T-cell (primary cell): ENCODE measurements around the gene EFCAB12. TPM values are rescaled to one million over a fixed set of nuclear protein-coding genes. Genes with fewer than 3 reads are reported as not detected.

Source experiments
- ATAC-seq, 4 experiments: fragments of 200-7000 bp in 3 of 4; fragments of 150-1000 bp in 1 of 4; cut with Tn5 transposase; replicated peaks in 1 of 4; 1 replicate in 3 of 4; 2 replicates in 1 of 4; pipeline ENCODE4 v1.10.0; 2021; ENCODE audit warnings: moderate library complexity in 3 of 4, mild to moderate bottlenecking in 2 of 4, moderate number of reproducible peaks in 1 of 4
- CTCF ChIA-PET, 2 donors: fragments of 300-600 bp; sonication (Branson Sonifier 250); formaldehyde crosslinking; loops; one replicate each; lab custom pipeline; 2022; ENCODE audit warnings: antibody characterized with exemption in 2 of 2; lab: Charles Lee
- POLR2A ChIA-PET, 2 donors: fragments of 300-600 bp; sonication (Branson Sonifier 250); formaldehyde crosslinking; loops; one replicate each; lab custom pipeline; 2022; ENCODE audit warnings: antibody characterized with exemption in 2 of 2; lab: Charles Lee
- DNase-seq, 35 experiments: peaks; one replicate each; pipeline versions ENCODE4 v3.0.0 to v3.0.0-alpha.2; 2013 to 2023
- H3K27ac ChIP-seq: one replicate; pipeline ENCODE4 v1.5.1; 2013; ENCODE audit warnings: low read length
- H3K27me3 ChIP-seq, 2 experiments: replicated peaks in 1 of 2; 1 replicate in 1 of 2; 2 replicates in 1 of 2; pipeline versions ENCODE4 v1.6.1 to v1.7.0; 2013; ENCODE audit warnings: low read length in 1 of 2, mixed read lengths in 1 of 2; ENCODE audit not compliant: control insufficient read depth in 2 of 2, insufficient read depth in 2 of 2; ENCODE audit errors: extremely low read depth in 1 of 2
- H3K36me3 ChIP-seq, 2 donors: 1 replicate in 1 of 2; 2 replicates in 1 of 2; pipeline versions ENCODE4 v1.6.1 to v1.7.0; 2013; ENCODE audit warnings: low read length in 1 of 2; ENCODE audit not compliant: control insufficient read depth in 2 of 2, insufficient read depth in 1 of 2; ENCODE audit errors: extremely low read depth in 1 of 2
- H3K4me1 ChIP-seq, 2 experiments: 1 replicate in 1 of 2; 2 replicates in 1 of 2; pipeline versions ENCODE4 v1.6.1 to v1.7.0; 2013; ENCODE audit warnings: low read length in 2 of 2, mixed read lengths in 1 of 2; ENCODE audit not compliant: insufficient read depth in 2 of 2, control insufficient read depth in 1 of 2; ENCODE audit errors: extremely low read depth in 1 of 2
- H3K4me3 ChIP-seq, 2 donors: 1 replicate in 1 of 2; 2 replicates in 1 of 2; pipeline versions ENCODE4 v1.5.1 to v1.7.0; 2013; ENCODE audit warnings: mild to moderate bottlenecking in 2 of 2, low read length in 1 of 2, moderate library complexity in 1 of 2; ENCODE audit not compliant: control insufficient read depth in 1 of 2; ENCODE audit errors: extremely low read depth in 1 of 2
- H3K9me3 ChIP-seq: 2 replicates; pipeline ENCODE4 v1.7.0; 2013
- H3K27ac Mint-ChIP-seq, 2 donors: one replicate each; pipeline ENCODE4 v1.8.0; 2020 to 2021; ENCODE audit warnings: mild to moderate bottlenecking in 2 of 2, mixed read lengths in 2 of 2
- H3K27me3 Mint-ChIP-seq, 2 donors: one replicate each; pipeline ENCODE4 v1.8.0; 2021 to 2022; ENCODE audit warnings: mixed read lengths in 2 of 2
- H3K36me3 Mint-ChIP-seq: one replicate; pipeline ENCODE4 v1.8.0; 2021; ENCODE audit warnings: mixed read lengths
- H3K4me1 Mint-ChIP-seq, 3 donors: one replicate each; pipeline ENCODE4 v1.8.0; 2020 to 2022; ENCODE audit warnings: mixed read lengths in 3 of 3, mild to moderate bottlenecking in 1 of 3
- H3K4me3 Mint-ChIP-seq, 3 donors: one replicate each; pipeline ENCODE4 v1.8.0; 2020 to 2022; ENCODE audit warnings: mild to moderate bottlenecking in 3 of 3, mixed read lengths in 3 of 3, moderate library complexity in 3 of 3
- H3K9me3 Mint-ChIP-seq, 3 donors: one replicate each; pipeline ENCODE4 v1.8.0; 2020 to 2022; ENCODE audit warnings: mixed read lengths in 3 of 3
- WGBS: methylation state at CpG from one replicate; pipeline ENCODE4 v1.1.5; 2013; ENCODE audit warnings: missing lambda C conversion rate; ENCODE audit not compliant: insufficient coverage; 5-methylcytosine and 5-hydroxymethylcytosine counted together
- total RNA-seq, 35 experiments: library from RNA in 6 of 35; stranded (reverse) in 6 of 35; fragments of 120-200 nt in 1 of 35; gene quantifications; one replicate each; pipeline versions ENCODE4 v1.2.1 to v1.2.4 and lab custom pipeline; 2013 to 2026

The EFCAB12 gene
- total RNA-seq, 5 donors from 2014 or later (not counting 1 experiment from before 2014, with no cell fraction given), result 1.2 to 2.7 (median 2.2) TPM

DNA sequence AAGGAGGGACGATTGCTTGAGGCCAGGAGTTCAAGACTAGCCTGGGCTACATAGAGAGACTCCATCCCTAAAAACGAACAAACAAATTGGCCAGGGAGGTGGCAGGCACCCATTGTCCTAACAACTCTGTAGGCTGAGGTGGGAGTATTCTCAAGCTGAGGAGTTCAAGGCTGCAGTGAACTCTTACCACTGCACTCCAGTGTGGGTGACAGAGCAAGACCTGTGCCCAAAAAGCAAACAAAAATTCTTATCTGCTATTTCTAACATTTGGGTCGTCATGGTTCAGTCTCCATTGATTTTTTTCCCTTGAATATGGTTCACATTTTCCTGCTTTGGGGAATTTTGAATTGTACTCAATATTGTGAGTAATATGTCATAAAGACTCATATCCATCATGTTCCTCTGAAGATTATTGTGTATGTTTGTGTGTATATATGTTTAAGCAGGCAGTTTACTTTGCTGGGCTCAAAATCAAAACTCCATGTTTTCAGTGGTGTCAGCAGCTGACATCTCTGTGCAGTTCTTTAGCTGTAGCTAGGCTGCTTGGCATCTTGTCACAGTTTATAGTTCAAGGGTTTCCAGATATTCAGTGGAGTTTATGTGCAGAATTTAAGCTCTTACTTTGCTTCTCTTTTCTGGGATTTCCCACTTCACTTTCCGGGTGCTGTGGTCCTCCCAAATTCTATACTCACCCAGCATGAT lies 44.8 kb upstream of the EFCAB12 start:
- Histone ChIP-seq H3K4me1 (peaks cover 0 to 4% of the 10 kb centered on the region in 2 experiments), H3K27me3 (no peaks in the 10 kb centered on the region), H3K27ac (no peak overlapping the region), H3K9me3 (no peaks in the 10 kb centered on the region), H3K4me3 (no peak overlapping the region), H3K36me3 (peaks cover 0 to 16% of the 10 kb centered on the region in 2 donors)
- Mint-ChIP-seq H3K9me3 (no peaks in the 10 kb centered on the region), H3K36me3 (peaks cover 41% of the 10 kb centered on the region), H3K4me1 (peaks cover 5 to 12% (median 8%) of the 10 kb centered on the region in 3 donors), H3K27me3 (no peaks in the 10 kb centered on the region), H3K27ac (no peak overlapping the region), H3K4me3 (no peak overlapping the region)
- DNase-seq (no peak), ATAC-seq (no peak)
- ChIA-PET CTCF (no interaction called here), POLR2A (interaction anchor here in 1 of 2 donors (0.5 kb wide), 1 partner anchor 1678 kb away, joined by 3 read pairs; no protein-coding TSS in a partner anchor)
- no CpG with 5 or more reads among the region's 4 CpGs for WGBS

DNA sequence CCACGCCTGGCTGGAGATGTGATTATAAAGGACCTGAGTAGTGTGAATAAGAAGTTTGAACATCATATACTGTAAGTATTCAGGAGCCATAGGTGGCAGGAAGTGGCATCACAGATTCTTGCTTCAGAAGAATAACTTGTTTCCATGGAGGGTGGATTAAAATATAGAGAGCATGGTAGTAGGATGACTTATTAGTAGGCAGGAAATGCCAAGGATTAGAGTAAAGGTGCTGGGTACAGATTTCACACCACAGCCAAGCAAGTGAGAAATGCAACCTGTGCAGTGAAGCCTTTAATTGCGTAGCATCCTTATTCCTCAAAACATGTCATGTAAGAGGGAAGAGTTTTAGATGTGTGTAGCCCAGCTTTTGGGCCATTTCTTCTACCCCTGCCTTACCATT lies 42.4 kb upstream of the EFCAB12 start:
- peaks cover 5 to 12% (median 8%) of the 10 kb centered on the region in 3 donors for H3K4me1 Mint-ChIP-seq
- H3K27ac ChIP-seq, result no peak overlapping the region
- H3K27me3 Mint-ChIP-seq, result no peaks in the 10 kb centered on the region
- H3K4me1 ChIP-seq, result peaks cover 0 to 4% of the 10 kb centered on the region in 2 experiments
- ChIA-PET POLR2A (no interaction called here), CTCF (no interaction called here)
- no CpG with 5 or more reads among the region's 2 CpGs for WGBS
- no peak overlapping the region for H3K4me3 ChIP-seq
- H3K36me3 Mint-ChIP-seq, result peaks cover 26% of the 10 kb centered on the region
- H3K9me3 ChIP-seq, result no peaks in the 10 kb centered on the region
- H3K36me3 ChIP-seq, result peaks cover 0 to 5% of the 10 kb centered on the region in 2 donors
- H3K27ac Mint-ChIP-seq, result no peak overlapping the region
- no peaks in the 10 kb centered on the region for H3K9me3 Mint-ChIP-seq
- DNase-seq, result no peak
- no peaks in the 10 kb centered on the region for H3K27me3 ChIP-seq
- H3K4me3 Mint-ChIP-seq, result no peak overlapping the region
- no peak for ATAC-seq

DNA sequence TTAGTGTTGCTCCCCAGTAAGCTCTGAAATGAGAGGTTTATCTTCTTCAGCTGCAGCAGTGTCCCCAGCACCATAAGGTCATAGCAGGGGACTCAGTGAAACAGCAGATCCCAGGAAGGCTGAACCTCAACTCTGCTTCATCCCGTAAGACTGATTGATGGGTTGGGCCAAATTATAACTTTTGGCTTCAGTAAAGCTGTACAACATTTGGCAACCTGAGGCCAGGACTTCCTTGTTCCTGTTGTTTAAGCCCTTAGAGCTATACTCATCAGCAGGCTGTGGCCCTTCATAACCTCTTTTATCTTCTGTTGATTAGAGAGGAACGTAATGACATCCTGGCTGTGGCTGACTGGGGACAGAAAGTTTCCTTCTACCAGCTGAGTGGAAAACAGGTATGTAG lies 40.6 kb upstream of the EFCAB12 start:
- CTCF ChIA-PET, result interaction anchor here in 1 of 2 donors (0.9 kb wide), 1 partner anchor 159 kb away, joined by 3 read pairs; no protein-coding TSS in a partner anchor
- H3K36me3 Mint-ChIP-seq, result peaks cover 34% of the 10 kb centered on the region
- Histone ChIP-seq H3K36me3 (peaks cover 2 to 5% of the 10 kb centered on the region in 2 donors), H3K4me3 (no peak overlapping the region), H3K27ac (no peak overlapping the region), H3K9me3 (no peaks in the 10 kb centered on the region), H3K27me3 (no peaks in the 10 kb centered on the region), H3K4me1 (peaks cover 0 to 4% of the 10 kb centered on the region in 2 experiments)
- no peaks in the 10 kb centered on the region for H3K9me3 Mint-ChIP-seq
- peaks cover 5 to 12% (median 8%) of the 10 kb centered on the region in 3 donors for H3K4me1 Mint-ChIP-seq
- 100% methylated on average over 1 of the region's 2 CpGs for WGBS
- ATAC-seq, result peak; percentile 40 to 71 (median 56)
- POLR2A ChIA-PET, result no interaction called here
- DNase-seq, result peak in 7 of 35 experiments; percentile 2 to 35 (median 8)
- H3K27ac Mint-ChIP-seq, result peak overlapping the region; percentile 52 to 64
- H3K4me3 Mint-ChIP-seq, result no peak overlapping the region
- no peaks in the 10 kb centered on the region for H3K27me3 Mint-ChIP-seq

DNA sequence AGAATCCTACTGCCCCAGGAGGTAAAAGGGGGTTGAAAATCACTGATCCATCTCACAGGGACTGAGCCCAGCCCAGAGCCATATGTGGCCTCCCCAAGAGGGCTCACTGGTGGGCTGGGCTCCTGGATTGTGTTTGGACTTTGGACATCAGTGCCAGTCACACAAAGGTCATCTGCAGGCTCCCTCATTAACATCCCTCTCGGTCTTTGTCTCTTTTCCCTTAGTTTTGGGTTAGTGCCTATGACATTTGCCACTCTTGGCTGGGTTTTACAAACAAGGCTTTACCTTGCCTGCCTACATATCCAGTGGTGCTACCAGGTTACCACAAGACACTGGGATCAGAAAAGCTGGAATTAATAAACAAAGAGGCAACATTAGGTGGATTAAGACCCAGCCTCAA lies 39.5 kb upstream of the EFCAB12 start:
- WGBS, result 100% methylated on average over 1 of the region's 1 CpG
- Histone ChIP-seq H3K27ac (no peak overlapping the region), H3K36me3 (peaks cover 2 to 5% of the 10 kb centered on the region in 2 donors), H3K4me3 (no peak overlapping the region), H3K9me3 (no peaks in the 10 kb centered on the region), H3K4me1 (peaks cover 0 to 4% of the 10 kb centered on the region in 2 experiments), H3K27me3 (no peaks in the 10 kb centered on the region)
- H3K36me3 Mint-ChIP-seq, result peaks cover 41% of the 10 kb centered on the region
- H3K4me1 Mint-ChIP-seq, result peaks cover 5 to 12% (median 8%) of the 10 kb centered on the region in 3 donors
- H3K9me3 Mint-ChIP-seq, result no peaks in the 10 kb centered on the region
- ChIA-PET POLR2A (no interaction called here), CTCF (no interaction called here)
- no peaks in the 10 kb centered on the region for H3K27me3 Mint-ChIP-seq
- H3K4me3 Mint-ChIP-seq, result no peak overlapping the region
- ATAC-seq (no peak), DNase-seq (no peak)
- no peak overlapping the region for H3K27ac Mint-ChIP-seq

DNA sequence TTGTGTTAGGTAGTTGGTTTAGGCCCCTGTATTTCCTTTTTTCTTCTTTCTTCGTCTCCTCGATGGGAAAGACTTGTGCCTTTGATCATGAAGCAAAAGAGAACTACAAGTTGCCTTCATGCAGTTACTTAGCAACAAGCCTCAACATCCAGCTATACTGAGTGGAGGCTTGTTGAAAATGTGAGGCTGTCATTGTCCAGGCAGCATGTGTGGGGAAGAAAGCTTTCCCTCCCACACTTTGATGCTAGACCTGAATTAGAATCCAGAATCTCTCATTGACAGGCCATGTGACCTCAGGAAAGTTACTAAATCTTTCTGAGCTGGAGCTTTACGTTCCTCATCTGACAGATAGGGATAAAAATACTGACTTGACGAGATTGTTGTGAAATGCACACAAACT lies 35.3 kb upstream of the EFCAB12 start:
- Mint-ChIP-seq H3K27me3 (no peaks in the 10 kb centered on the region), H3K9me3 (no peaks in the 10 kb centered on the region), H3K4me1 (peaks cover 0 to 4% (median 2%) of the 10 kb centered on the region in 3 donors), H3K4me3 (no peak overlapping the region), H3K27ac (no peak overlapping the region), H3K36me3 (peaks cover 38% of the 10 kb centered on the region)
- Histone ChIP-seq H3K27ac (no peak overlapping the region), H3K4me1 (peaks cover 0 to under 1% of the 10 kb centered on the region in 2 experiments), H3K9me3 (no peaks in the 10 kb centered on the region), H3K36me3 (peaks cover 0 to 2% of the 10 kb centered on the region in 2 donors), H3K4me3 (no peak overlapping the region), H3K27me3 (no peaks in the 10 kb centered on the region)
- 76% methylated on average over 2 of the region's 4 CpGs for WGBS
- no peak for DNase-seq
- CTCF ChIA-PET, result no interaction called here
- no peak for ATAC-seq
- POLR2A ChIA-PET, result no interaction called here

DNA sequence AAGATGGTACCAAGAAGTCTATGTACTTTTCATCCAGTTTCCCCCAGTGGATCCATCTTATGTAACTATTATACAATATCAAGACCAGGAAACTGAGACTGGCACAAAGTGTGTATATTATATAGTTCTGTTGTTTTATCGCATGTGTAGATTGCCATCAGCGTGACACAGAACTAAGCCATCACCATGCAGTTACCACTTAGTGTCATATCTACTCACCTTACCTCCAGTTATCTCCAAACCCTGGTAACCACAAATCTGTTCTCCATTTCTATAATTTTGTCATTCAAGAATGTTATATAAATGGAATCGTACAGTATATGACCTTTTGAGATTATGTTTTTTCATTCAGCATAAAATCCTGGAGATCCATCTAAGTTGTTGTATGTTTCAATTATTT lies 34.7 kb upstream of the EFCAB12 start:
- Histone ChIP-seq H3K9me3 (no peaks in the 10 kb centered on the region), H3K27ac (no peak overlapping the region), H3K4me1 (no peaks in the 10 kb centered on the region), H3K36me3 (peaks cover 0 to 2% of the 10 kb centered on the region in 2 donors), H3K4me3 (no peak overlapping the region), H3K27me3 (no peaks in the 10 kb centered on the region)
- WGBS, result no CpG with 5 or more reads among the region's 3 CpGs
- ChIA-PET POLR2A (no interaction called here), CTCF (no interaction called here)
- Mint-ChIP-seq H3K4me3 (no peak overlapping the region), H3K27me3 (no peaks in the 10 kb centered on the region), H3K9me3 (no peaks in the 10 kb centered on the region), H3K4me1 (peaks cover 0 to 4% (median 2%) of the 10 kb centered on the region in 3 donors), H3K36me3 (peaks cover 38% of the 10 kb centered on the region), H3K27ac (no peak overlapping the region)
- ATAC-seq (no peak), DNase-seq (no peak)
